GM19240 (cell line): ENCODE data around the gene PPP1R16B.
"Not testable (repeated sequence)": the region's sequence is repeated elsewhere in the genome, so short reads cannot be mapped to it uniquely, and the experiment has no call there.

Source experiments
- DNase-seq: peaks from one replicate; pipeline ENCODE4 v3.0.0; 2011; ENCODE audit warnings: low spot score; ENCODE audit not compliant: insufficient read length

The PPP1R16B gene

GRCh38 chr20:38931984-38932383 is 126.5 kb downstream of the PPP1R16B start:
- DNase-seq, result no peak

GRCh38 chr20:38932457-38933120 is 127.1 kb downstream of the PPP1R16B start:
- DNase-seq, result no peak

GRCh38 chr20:38934530-38934929 is 129.0 kb downstream of the PPP1R16B start:
- no peak for DNase-seq

GRCh38 chr20:38935285-38935684 is 129.8 kb downstream of the PPP1R16B start:
- no peak for DNase-seq

- no peak for DNase-seq
Observed at GRCh38 chr20:38935967-38936407, 130.5 kb downstream of the PPP1R16B start.

- no peak for DNase-seq
Observed at GRCh38 chr20:38937000-38937399, 131.5 kb downstream of the PPP1R16B start.

GRCh38 chr20:38937978-38938473 is 132.5 kb downstream of the PPP1R16B start:
- no peak for DNase-seq

GRCh38 chr20:38939686-38940085 is 134.2 kb downstream of the PPP1R16B start:
- DNase-seq, result no peak

- no peak for DNase-seq
Observed at GRCh38 chr20:38940644-38941043, 135.1 kb downstream of the PPP1R16B start.

- DNase-seq, result no peak
Observed at GRCh38 chr20:38941726-38942389, 136.4 kb downstream of the PPP1R16B start.

GRCh38 chr20:38945012-38945411 is 139.5 kb downstream of the PPP1R16B start:
- DNase-seq, result no peak

GRCh38 chr20:38946836-38947235 is 141.3 kb downstream of the PPP1R16B start:
- no peak for DNase-seq

GRCh38 chr20:38947931-38948362 is 142.4 kb downstream of the PPP1R16B start:
- DNase-seq, result no peak

GRCh38 chr20:38950254-38950653 is 144.8 kb downstream of the PPP1R16B start:
- no peak for DNase-seq

- no peak for DNase-seq
Observed at GRCh38 chr20:38951611-38952010, 146.1 kb downstream of the PPP1R16B start.

- no peak for DNase-seq
Observed at GRCh38 chr20:38952153-38952552, 146.7 kb downstream of the PPP1R16B start.

- no peak for DNase-seq
Observed at GRCh38 chr20:38953630-38954340, 148.3 kb downstream of the PPP1R16B start.

- no peak for DNase-seq
Observed at GRCh38 chr20:38957235-38957876, 151.9 kb downstream of the PPP1R16B start.

GRCh38 chr20:38957915-38958485 is 152.5 kb downstream of the PPP1R16B start:
- DNase-seq, result no peak

- not testable (repeated sequence) for DNase-seq
Observed at GRCh38 chr20:38960187-38960687, 154.7 kb downstream of the PPP1R16B start.

GRCh38 chr20:38961530-38962043 is 156.1 kb downstream of the PPP1R16B start:
- DNase-seq, result no peak
